SK-N-SH (cell line): ENCODE results near the gene MYO1F.

Experiments used
- CHD2 ChIP-seq: fragments of 150-350 bp; IDR thresholded peaks from 2 replicates; pipeline ENCODE4 v1.6.1; 2018; ENCODE audit warnings: low read length; ENCODE audit not compliant: partially characterized antibody
- CTCF ChIP-seq: fragments of 200-600 bp; sonication (generic); IDR thresholded peaks from 2 replicates; pipeline ENCODE4 v1.6.1; 2017; ENCODE audit warnings: antibody characterized with exemption, mild to moderate bottlenecking, moderate library complexity
- FOXJ3 ChIP-seq: sonication (generic); formaldehyde crosslinking; IDR thresholded peaks from 2 replicates; pipeline ENCODE4 v1.5.1; 2020; ENCODE audit warnings: mild to moderate bottlenecking, missing genetic modification reagents
- GABPA ChIP-seq: IDR thresholded peaks from 2 replicates; pipeline ENCODE4 v1.4.0; 2012; ENCODE audit warnings: low read depth, mild to moderate bottlenecking
- MAX ChIP-seq: IDR thresholded peaks from 2 replicates; pipeline ENCODE4 v1.4.0; 2012; ENCODE audit warnings: low read depth
- RAD21 ChIP-seq: IDR thresholded peaks from 2 replicates; pipeline ENCODE4 v1.6.1; 2012; ENCODE audit warnings: mild to moderate bottlenecking, low read length
- RCOR1 ChIP-seq: fragments of 150-350 bp; IDR thresholded peaks from 2 replicates; pipeline ENCODE4 v1.6.1; 2017; ENCODE audit warnings: antibody characterized with exemption, low read length
- RFX5 ChIP-seq: IDR thresholded peaks from 2 replicates; pipeline ENCODE4 v1.6.1; 2012; ENCODE audit warnings: mild to moderate bottlenecking, improper control_type of control experiment, low read length
- SIN3A ChIP-seq: IDR thresholded peaks from 2 replicates; pipeline ENCODE4 v1.6.1; 2012; ENCODE audit warnings: low read depth, mild to moderate bottlenecking, low read length, moderate library complexity, borderline replicate concordance
- TF ChIP-seq, protein P1 (sequence below): fragments of 150-350 bp; IDR thresholded peaks from 2 replicates; pipeline ENCODE4 v1.6.1; 2017; ENCODE audit warnings: antibody characterized with exemption, low read length, low read depth, borderline replicate concordance

GRCh38 chr19:8489561-8490394 is 87.5 kb downstream of the MYO1F start:
- TF ChIP-seq CTCF, result no peak
- no peak for TF ChIP-seq MAX
- no peak for TF ChIP-seq RCOR1
- no peak for TF ChIP-seq RAD21
- no peak for TF ChIP-seq GABPA
- no peak for TF ChIP-seq CHD2
- TF ChIP-seq, protein P1, sequence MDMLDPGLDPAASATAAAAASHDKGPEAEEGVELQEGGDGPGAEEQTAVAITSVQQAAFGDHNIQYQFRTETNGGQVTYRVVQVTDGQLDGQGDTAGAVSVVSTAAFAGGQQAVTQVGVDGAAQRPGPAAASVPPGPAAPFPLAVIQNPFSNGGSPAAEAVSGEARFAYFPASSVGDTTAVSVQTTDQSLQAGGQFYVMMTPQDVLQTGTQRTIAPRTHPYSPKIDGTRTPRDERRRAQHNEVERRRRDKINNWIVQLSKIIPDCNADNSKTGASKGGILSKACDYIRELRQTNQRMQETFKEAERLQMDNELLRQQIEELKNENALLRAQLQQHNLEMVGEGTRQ, result no peak
- TF ChIP-seq RFX5, result no peak
- no peak for TF ChIP-seq FOXJ3 (CRISPR knock-in tag)
- no peak for TF ChIP-seq SIN3A
